WI38 (cell line): ENCODE results near the gene ASRGL1.
"Not testable (repeated sequence)": the region's sequence is repeated elsewhere in the genome, so short reads cannot be mapped to it uniquely, and the experiment has no call there.

Experiments used
- H3K4me3 ChIP-seq: 2 replicates; pipeline ENCODE4 v1.5.1; 2011; ENCODE audit warnings: low read depth, mild to moderate bottlenecking, control low read depth, low read length
- TF ChIP-seq, protein P1 (sequence below): IDR thresholded peaks from 2 replicates; pipeline ENCODE4 v1.5.1; 2012; ENCODE audit warnings: low read depth, mild to moderate bottlenecking, control low read depth, low read length

ASRGL1 gene

DNA sequence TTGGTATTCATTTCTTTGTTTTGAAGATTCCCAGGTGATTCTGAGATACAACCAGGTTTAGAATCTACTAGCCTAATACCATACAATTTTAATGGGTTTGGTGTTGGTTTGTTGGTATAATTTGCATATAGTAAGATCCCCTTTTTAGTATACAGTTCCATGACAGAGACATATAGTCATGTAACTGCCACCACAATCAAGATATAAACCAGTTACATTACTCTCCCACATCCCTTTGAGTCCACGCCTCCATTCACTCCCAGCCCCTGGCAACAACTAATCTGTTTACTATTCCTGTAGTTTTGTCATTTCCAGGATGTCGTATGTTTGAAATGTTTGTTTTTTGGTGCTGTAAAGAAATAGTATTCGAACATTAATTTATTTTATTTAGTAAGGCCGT lies 4.3 kb downstream of the ASRGL1 start:
- no peak overlapping the region for H3K4me3 ChIP-seq
- TF ChIP-seq, protein P1, sequence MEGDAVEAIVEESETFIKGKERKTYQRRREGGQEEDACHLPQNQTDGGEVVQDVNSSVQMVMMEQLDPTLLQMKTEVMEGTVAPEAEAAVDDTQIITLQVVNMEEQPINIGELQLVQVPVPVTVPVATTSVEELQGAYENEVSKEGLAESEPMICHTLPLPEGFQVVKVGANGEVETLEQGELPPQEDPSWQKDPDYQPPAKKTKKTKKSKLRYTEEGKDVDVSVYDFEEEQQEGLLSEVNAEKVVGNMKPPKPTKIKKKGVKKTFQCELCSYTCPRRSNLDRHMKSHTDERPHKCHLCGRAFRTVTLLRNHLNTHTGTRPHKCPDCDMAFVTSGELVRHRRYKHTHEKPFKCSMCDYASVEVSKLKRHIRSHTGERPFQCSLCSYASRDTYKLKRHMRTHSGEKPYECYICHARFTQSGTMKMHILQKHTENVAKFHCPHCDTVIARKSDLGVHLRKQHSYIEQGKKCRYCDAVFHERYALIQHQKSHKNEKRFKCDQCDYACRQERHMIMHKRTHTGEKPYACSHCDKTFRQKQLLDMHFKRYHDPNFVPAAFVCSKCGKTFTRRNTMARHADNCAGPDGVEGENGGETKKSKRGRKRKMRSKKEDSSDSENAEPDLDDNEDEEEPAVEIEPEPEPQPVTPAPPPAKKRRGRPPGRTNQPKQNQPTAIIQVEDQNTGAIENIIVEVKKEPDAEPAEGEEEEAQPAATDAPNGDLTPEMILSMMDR = no peak

DNA sequence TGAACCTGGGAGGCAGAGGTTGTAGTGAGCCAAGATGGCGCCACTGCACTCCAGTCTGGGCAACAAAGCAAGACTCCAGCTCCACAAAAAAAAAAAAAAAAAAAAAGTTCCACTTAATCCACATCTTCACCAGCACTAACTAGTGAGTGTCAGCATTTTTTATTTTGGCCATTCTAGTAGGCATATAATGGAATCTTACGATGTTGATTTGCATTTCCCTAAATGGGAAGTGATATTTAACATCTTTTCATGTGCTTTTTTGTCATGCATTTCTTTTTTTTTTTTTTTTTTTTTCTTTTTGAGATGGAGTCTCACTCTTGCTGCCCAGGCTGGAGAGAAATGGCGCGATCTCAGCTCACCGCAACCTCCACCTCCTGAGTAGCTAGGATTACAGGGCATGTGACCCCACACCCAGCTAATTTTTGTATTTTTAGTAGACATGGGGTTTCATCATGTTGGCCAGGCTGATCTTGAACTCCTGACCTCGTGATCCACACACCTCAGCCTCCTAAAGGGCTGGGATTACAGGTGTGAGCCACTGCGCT lies 6.5 kb downstream of the ASRGL1 start:
- not testable (repeated sequence) for H3K4me3 ChIP-seq

DNA sequence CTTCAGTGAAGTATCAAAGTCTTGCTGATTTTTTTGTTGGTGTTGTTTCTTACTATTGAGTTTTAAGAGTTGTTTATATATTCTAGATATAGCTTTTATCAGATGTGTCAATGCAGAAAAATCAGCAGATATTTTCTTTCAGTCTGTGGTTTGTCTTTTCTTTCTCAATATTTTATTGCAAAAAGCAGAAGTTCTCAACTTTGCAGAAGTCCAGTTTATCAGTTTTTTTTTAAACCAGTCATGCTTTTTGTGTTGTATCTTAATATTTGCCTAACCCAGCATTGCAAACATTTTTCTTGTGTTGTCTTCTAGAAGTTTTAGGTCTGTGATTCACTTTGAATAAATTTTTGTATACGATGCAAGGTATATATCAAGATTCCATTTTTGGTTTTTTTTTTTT lies 7.0 kb downstream of the ASRGL1 start:
- TF ChIP-seq, protein P1 = no peak
- no peak overlapping the region for H3K4me3 ChIP-seq

- TF ChIP-seq, protein P1 = no peak
- no peak overlapping the region for H3K4me3 ChIP-seq
Measured at GRCh38 chr11:62345861-62346260, 8.6 kb downstream of the ASRGL1 start.

DNA sequence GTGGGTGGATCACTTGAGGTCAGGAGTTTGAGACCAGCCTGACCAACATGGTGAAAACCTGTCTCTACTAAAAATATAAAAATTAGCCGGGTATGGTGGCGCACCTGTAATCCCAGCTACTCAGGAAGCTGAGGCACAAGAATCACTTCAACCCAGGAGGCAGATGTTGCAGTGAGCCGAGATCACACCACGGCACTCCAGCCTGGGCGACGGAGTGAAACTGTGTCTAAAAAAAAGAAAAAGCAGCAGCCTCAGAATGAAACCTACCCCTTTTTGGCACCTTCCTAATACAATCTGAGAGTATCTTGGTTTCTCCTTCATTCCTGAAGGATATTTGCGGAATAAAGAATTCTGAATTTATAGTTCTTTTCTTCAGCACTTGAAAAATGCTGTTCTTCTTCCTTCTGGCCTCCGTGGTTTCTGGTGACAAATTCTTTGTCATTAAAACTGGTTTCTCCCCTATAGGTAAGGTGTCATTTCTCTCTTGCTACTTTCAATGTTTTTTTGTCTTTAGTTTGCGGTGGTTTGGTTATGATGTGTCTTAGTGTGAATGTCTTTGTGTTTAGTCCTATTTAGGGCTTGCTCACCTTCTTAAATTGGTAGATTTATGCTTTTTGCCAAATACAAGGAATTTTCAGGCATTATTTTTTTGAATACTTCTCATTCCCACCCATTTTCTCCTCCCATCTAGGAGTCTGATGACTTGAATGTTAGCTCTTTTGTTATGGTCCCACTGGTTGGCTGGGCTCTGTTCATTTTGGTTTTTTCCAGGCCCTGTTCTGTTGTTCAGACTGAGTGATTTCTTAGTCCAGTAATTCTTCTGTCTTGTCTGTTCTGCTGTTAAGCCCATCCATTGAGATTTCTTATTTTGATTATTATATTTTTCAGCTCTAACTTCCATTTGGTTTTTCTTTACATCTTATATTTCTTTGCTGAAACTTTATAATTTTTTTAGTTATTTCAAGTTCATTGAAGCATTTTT lies 15.4 kb downstream of the ASRGL1 start:
- H3K4me3 ChIP-seq = no peak overlapping the region
- TF ChIP-seq, protein P1 = no peak

GRCh38 chr11:62353841-62354240 lies 16.6 kb downstream of the ASRGL1 start:
- H3K4me3 ChIP-seq = no peak overlapping the region
- TF ChIP-seq, protein P1 = no peak

DNA sequence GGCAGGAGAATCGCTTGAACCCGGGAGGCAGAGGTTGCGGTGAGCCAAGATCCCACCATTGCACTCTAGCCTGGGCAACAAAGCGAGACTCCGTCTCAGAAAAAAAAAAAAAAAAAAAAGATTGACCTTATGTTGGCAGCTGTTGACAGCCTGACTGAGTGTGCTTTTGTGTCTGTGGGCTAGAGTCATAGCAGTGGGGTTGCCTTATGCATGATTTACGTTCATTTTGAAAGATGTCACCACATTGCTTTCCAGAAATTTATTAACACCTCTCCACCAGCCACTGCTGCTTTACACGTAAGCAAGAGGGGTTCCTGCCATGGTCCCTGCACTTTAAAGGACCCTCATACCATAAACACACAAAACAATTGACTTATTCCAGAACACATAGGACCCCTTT lies 21.0 kb downstream of the ASRGL1 start:
- TF ChIP-seq, protein P1 = no peak
- no peak overlapping the region for H3K4me3 ChIP-seq
